ENCODE results near the gene ATP6AP1. TPM values are rescaled to one million over a fixed set of nuclear protein-coding genes. Genes with fewer than 3 reads are reported as not detected.

ATP6AP1 gene
- total and polyA plus RNA-seq, 2 donors from 2014 or later: 121 to 205 TPM

DNA sequence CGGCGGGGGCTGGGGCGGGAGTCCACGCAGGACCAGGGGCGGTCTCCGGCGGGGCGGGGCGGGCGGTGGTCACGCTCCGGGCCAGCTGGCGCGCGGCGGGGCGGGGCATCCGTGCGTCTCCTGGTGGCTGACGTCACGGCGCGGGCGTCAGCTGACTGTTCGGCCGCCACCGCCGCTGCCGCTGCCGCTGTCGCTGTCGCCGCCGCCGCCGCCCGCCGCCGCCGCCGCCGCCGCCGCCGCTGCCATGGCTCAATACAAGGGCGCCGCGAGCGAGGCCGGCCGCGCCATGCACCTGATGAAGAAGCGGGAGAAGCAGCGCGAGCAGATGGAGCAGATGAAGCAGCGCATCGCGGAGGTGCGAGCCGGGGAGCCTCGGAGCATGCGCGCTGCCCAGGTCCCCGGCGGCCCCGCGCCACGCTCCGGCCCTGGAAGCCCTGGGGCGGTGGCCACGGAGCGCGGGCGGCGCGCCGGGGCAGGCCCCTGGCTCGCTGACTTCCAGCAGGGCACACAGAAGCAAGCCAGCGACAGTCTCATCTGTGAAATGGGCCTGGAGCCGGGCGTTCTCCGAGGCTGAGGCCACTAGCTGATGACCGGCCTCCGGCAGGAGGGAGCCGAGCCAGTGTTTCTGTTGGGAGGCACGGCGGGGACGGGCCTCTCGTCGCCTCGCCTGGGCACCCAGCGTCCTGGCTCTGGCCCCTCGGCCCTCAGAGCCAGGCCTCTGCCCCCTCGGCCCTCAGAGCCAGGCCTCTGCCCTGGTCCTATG, 15.7 kb downstream of the ATP6AP1 start, which contains the start of gene FAM50A:
FAM50A (plus strand) TSS at position 150 of the 763 bp plus-strand sequence; CDS start at position 245, 95 bp downstream.
- Histone ChIP-seq H3K9me3 (ENCODE audit: control insufficient read depth in 2 of 3, insufficient read depth in 1 of 3, low read length in 3 of 3) (no peaks in the 10 kb centered on the region), H3K27ac (ENCODE audit: low read depth in 2 of 2, low read length in 2 of 2) (peak within 1 kb of the TSS; percentile 53 to 86), H3K9ac (ENCODE audit: low read length in 3 of 3) (peak within 1 kb of the TSS in 2 of 3 donors; percentile 48 to 55), H3K27me3 (ENCODE audit: control insufficient read depth, insufficient read depth, low read length) (no peaks in the 10 kb centered on the region), H3K4me1 (ENCODE audit: control insufficient read depth in 2 of 3, insufficient read depth in 2 of 3, low read depth in 1 of 3, low read length in 3 of 3) (peaks cover 0 to 10% (median 0%) of the 10 kb centered on the region in 3 donors), H3K4me3 (ENCODE audit: low read length in 3 of 3) (peak within 1 kb of the TSS in 2 of 3 donors; percentile 48 to 55), H3K36me3 (ENCODE audit: control insufficient read depth in 2 of 3, insufficient read depth in 3 of 3, low read length in 3 of 3) (peaks cover 0 to 12% (median 7%) of the 10 kb centered on the region in 3 donors)
- FAIRE-seq (no peak), DNase-seq (peak; percentile 66 to 92 (median 80))
- intact Hi-C loops (cut with DNase I): no loop called here
- TF ChIP-seq CTCF (IDR thresholded peaks at IDR 0.05; ENCODE audit: borderline replicate concordance, extremely low read depth, insufficient read depth): no peak

DNA sequence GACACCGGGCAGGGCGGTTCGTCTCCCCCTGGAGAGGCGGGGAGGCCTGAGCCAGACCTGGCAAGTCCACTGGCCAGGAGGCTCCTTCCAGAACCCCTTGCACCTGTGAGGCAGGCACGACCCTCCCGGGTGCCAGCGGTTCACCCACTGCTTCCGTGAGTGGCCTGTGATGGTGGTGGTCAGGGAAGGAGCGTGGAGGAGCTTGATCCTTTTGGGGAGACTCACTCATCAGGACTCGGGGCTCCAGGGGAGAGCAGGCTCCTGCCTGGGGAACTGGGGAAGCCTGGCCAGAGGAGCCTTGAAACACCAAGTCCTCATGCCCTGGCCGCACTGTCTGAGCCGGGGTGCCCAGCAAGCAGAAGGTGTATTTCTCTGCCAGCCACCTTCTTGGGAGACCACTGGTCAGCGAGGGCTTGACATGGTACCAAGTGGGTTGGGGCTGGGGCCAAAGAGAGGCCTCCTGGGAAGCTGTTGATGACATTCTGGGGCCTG, 16.3 kb downstream of the ATP6AP1 start:
- no peak for FAIRE-seq
- TF ChIP-seq CTCF (IDR thresholded peaks at IDR 0.05; ENCODE audit: borderline replicate concordance, extremely low read depth, insufficient read depth): no peak
- intact Hi-C loops (cut with DNase I): no loop called here

GRCh38 chrX:154445776-154446175, 17.3 kb downstream of the ATP6AP1 start:
- no peak overlapping the region for H3K4me3 ChIP-seq (ENCODE audit: low read length in 3 of 3)
- H3K36me3 ChIP-seq (ENCODE audit: control insufficient read depth in 2 of 3, insufficient read depth in 3 of 3, low read length in 3 of 3): peaks cover 0 to 11% (median 8%) of the 10 kb centered on the region in 3 donors
- no peaks in the 10 kb centered on the region for H3K9me3 ChIP-seq (ENCODE audit: control insufficient read depth in 2 of 3, insufficient read depth in 1 of 3, low read length in 3 of 3)
- TF ChIP-seq CTCF (IDR thresholded peaks at IDR 0.05; ENCODE audit: borderline replicate concordance, extremely low read depth, insufficient read depth): no peak
- FAIRE-seq: no peak
- no peak overlapping the region for H3K27ac ChIP-seq (ENCODE audit: low read depth in 2 of 2, low read length in 2 of 2)
- intact Hi-C loops (cut with DNase I): no loop called here
- H3K27me3 ChIP-seq (ENCODE audit: control insufficient read depth, insufficient read depth, low read length): no peaks in the 10 kb centered on the region
- DNase-seq: peak in 1 of 5 donors; percentile 66
- no peak overlapping the region for H3K9ac ChIP-seq (ENCODE audit: low read length in 3 of 3)
- peaks cover 0 to 10% (median 0%) of the 10 kb centered on the region in 3 donors for H3K4me1 ChIP-seq (ENCODE audit: control insufficient read depth in 2 of 3, insufficient read depth in 2 of 3, low read depth in 1 of 3, low read length in 3 of 3)

More for the DNA sequence above, 16.3 kb downstream of the ATP6AP1 start:
- no peaks in the 10 kb centered on the region for H3K27me3 ChIP-seq (ENCODE audit: control insufficient read depth, insufficient read depth, low read length)
- peak overlapping the region in 2 of 3 donors; percentile 48 to 55 for H3K9ac ChIP-seq (ENCODE audit: low read length in 3 of 3)
- DNase-seq: peak in 1 of 5 donors; percentile 78
- H3K27ac ChIP-seq (ENCODE audit: low read depth in 2 of 2, low read length in 2 of 2): peak overlapping the region in 1 of 2 donors; percentile 22
- H3K4me3 ChIP-seq (ENCODE audit: low read length in 3 of 3): peak overlapping the region in 2 of 3 donors; percentile 45 to 55
- H3K36me3 ChIP-seq (ENCODE audit: control insufficient read depth in 2 of 3, insufficient read depth in 3 of 3, low read length in 3 of 3): peaks cover 0 to 12% (median 8%) of the 10 kb centered on the region in 3 donors
- no peaks in the 10 kb centered on the region for H3K9me3 ChIP-seq (ENCODE audit: control insufficient read depth in 2 of 3, insufficient read depth in 1 of 3, low read length in 3 of 3)
- peaks cover 0 to 10% (median 0%) of the 10 kb centered on the region in 3 donors for H3K4me1 ChIP-seq (ENCODE audit: control insufficient read depth in 2 of 3, insufficient read depth in 2 of 3, low read depth in 1 of 3, low read length in 3 of 3)
